ENCODE data around the gene SKI.

SKI gene

DNA sequence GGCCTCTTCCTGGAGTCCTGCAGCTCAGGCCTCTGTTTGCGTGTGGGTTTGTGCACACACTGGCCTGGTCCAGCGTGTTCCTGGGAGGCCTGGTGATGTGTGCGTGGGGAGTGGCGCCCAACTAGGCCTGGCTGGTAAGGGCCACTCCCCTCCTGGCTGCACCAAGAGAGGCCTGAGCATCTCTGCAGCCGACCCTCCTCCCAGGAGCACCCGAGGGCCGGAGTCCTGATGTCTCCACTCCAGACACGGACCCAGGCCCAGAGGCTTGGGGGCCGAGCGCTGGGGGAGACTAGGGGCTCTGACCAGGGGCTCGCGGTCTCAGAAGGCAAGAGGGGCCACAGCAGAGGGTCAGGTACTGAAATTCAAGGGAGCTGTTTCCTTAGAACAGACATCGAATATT, 130.0 kb downstream of the SKI start:
- in situ Hi-C loops (cut with MboI; ENCODE audit: low sequenced_read_pairs) = no loop called here

DNA sequence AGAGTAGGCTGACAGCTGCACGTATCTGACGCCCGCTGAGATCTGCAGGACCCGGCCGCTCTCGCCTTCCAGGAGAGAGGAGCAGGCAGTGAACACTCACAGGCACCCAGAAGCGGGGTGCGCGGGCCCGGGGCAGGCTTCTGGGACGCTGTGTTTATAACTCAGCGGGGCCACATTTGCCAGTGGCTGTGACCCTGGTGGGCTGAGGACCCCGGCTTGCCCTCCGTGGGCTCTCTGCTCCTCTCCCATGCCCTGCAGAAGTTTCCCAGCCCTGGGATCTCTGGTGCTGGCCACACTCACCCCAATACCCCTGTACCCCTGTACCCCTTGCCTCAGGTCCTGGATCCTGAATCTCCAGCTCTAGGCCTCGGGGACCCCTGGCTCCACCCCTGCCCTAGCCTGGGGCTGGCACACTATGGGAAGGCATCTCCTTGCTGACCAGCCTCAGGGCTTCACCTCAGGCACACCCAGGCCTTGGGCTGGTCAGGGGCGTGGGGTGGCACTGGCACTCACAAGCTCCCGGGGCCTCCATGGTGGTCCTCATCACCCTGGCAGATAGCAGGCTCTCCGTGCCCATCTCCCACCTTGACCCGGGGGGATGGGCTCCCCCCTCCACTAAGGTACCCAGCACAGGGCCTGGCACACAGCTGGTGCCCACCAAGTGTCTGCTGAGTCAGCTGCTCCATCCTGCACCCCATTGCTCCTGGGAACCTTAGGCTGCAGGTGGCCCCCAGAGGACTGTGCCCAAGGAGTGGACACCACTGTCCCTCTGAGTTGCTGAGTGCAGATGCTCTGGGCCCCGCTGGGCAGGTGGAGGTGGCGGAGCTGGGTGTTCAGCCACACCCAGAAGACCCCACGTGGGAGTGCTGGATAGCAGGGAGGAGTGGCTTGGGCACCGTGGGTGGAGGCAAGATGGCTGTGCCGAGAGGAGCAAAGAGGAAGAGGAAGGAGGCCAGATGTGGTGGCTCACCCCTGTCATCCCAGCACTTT, 130.8 kb downstream of the SKI start:
- in situ Hi-C loops (cut with MboI; ENCODE audit: low sequenced_read_pairs) = no loop called here

Measured in HL-60/S4 (cell line).